ENCODE results near the gene DAGLB. TPM values are rescaled to one million over a fixed set of nuclear protein-coding genes. Genes with fewer than 3 reads are reported as not detected.

DAGLB gene
- total RNA-seq, 2 donors from 2014 or later: 9.7 to 20.4 TPM

DNA sequence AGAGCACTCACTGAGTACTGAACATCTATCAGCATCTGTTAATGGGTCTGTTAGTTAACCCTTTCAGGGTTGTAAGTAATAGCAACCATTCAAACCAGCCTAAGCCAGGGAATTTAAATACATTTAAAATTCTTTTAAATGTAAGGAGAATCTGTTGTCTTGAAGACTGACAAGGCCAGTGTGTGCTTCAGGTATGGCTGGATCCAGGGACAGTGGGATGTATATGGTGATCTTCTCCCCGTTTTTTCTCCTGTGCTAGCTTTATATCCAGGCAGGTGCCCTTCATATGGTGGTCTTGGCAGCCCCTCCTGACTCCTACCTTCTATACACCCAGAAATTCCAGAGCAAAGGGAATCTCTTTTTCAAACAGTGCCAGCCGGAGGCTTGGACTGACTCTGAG is 46.6 kb upstream of the DAGLB start:
- intact Hi-C loops (cut with DNase I): no loop called here
- TF ChIP-seq POLR2A (IDR thresholded peaks at IDR 0.05) (no peak), POLR2AphosphoS5 (IDR thresholded peaks at IDR 0.05) (no peak)
- TF ChIP-seq, protein P1, sequence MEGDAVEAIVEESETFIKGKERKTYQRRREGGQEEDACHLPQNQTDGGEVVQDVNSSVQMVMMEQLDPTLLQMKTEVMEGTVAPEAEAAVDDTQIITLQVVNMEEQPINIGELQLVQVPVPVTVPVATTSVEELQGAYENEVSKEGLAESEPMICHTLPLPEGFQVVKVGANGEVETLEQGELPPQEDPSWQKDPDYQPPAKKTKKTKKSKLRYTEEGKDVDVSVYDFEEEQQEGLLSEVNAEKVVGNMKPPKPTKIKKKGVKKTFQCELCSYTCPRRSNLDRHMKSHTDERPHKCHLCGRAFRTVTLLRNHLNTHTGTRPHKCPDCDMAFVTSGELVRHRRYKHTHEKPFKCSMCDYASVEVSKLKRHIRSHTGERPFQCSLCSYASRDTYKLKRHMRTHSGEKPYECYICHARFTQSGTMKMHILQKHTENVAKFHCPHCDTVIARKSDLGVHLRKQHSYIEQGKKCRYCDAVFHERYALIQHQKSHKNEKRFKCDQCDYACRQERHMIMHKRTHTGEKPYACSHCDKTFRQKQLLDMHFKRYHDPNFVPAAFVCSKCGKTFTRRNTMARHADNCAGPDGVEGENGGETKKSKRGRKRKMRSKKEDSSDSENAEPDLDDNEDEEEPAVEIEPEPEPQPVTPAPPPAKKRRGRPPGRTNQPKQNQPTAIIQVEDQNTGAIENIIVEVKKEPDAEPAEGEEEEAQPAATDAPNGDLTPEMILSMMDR (IDR thresholded peaks at IDR 0.05): no peak
- no peaks in the 10 kb centered on the region for H3K36me3 ChIP-seq
- no peak for DNase-seq (ENCODE audit: low spot score)
- no peaks in the 10 kb centered on the region for H3K4me1 ChIP-seq (replicated peaks)
- H3K4me3 ChIP-seq: no peak overlapping the region
- WGBS: 84% methylated on average over 2 of the region's 2 CpGs
- no peaks in the 10 kb centered on the region for H3K27me3 ChIP-seq (replicated peaks; ENCODE audit: insufficient read depth)
- no peaks in the 10 kb centered on the region for H3K9me3 ChIP-seq
- no peak overlapping the region for H3K27ac ChIP-seq

DNA sequence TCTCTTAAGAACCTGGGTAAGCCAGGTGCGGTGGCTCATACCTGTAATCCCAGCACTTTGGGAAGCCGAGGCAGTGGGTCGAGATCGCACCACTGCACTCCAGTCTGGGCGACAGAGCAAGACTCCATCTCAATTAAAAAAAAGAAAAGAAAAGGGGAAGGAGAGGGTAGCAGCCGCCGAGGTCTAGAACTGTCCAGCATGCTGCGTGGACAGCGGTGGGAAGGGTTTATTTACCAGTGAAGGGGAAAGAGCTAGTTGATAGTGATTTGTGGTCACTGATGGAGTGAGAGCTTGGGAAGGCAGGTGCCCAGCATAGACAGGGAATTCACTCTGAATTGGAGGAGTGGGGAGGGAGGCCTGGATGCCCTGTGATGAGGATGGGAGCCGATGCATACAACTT is 43.4 kb upstream of the DAGLB start:
- Histone ChIP-seq H3K4me1 (replicated peaks) (no peaks in the 10 kb centered on the region), H3K36me3 (no peaks in the 10 kb centered on the region), H3K27ac (no peak overlapping the region), H3K4me3 (no peak overlapping the region), H3K27me3 (replicated peaks; ENCODE audit: insufficient read depth) (no peaks in the 10 kb centered on the region), H3K9me3 (no peaks in the 10 kb centered on the region)
- WGBS: 80% methylated on average over 10 of the region's 10 CpGs
- TF ChIP-seq POLR2AphosphoS5 (IDR thresholded peaks at IDR 0.05) (no peak), POLR2A (IDR thresholded peaks at IDR 0.05) (no peak)
- TF ChIP-seq, protein P1 (IDR thresholded peaks at IDR 0.05): no peak
- intact Hi-C loops (cut with DNase I): no loop called here
- no peak for DNase-seq (ENCODE audit: low spot score)

DNA sequence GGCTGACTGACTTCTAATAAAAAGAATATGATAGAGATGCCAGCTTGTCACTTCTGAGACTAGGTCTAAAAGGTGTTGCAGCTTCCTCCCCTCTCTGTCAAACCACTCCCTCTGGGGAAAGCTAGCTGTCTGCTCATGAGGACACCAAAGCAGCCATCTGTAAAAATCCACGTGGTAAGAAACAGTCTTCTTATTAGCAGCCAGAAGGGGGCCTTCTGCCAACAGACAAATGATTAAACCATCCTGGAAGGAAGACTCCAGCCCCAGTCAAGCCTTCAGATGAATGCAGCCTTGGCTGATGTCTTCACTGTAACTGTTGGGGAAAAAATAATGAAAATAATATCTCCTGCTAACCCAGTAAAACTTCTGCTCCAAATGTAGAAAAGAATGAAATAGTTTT is 41.9 kb upstream of the DAGLB start:
- intact Hi-C loops (cut with DNase I): no loop called here
- Histone ChIP-seq H3K27ac (no peak overlapping the region), H3K9me3 (no peaks in the 10 kb centered on the region), H3K4me1 (replicated peaks) (no peaks in the 10 kb centered on the region), H3K36me3 (no peaks in the 10 kb centered on the region), H3K4me3 (no peak overlapping the region), H3K27me3 (replicated peaks; ENCODE audit: insufficient read depth) (no peaks in the 10 kb centered on the region)
- TF ChIP-seq, protein P1 (IDR thresholded peaks at IDR 0.05): no peak
- TF ChIP-seq POLR2AphosphoS5 (IDR thresholded peaks at IDR 0.05): no peak
- TF ChIP-seq POLR2A (IDR thresholded peaks at IDR 0.05): no peak
- 40% methylated on average over 1 of the region's 1 CpG for WGBS
- no peak for DNase-seq (ENCODE audit: low spot score)

DNA sequence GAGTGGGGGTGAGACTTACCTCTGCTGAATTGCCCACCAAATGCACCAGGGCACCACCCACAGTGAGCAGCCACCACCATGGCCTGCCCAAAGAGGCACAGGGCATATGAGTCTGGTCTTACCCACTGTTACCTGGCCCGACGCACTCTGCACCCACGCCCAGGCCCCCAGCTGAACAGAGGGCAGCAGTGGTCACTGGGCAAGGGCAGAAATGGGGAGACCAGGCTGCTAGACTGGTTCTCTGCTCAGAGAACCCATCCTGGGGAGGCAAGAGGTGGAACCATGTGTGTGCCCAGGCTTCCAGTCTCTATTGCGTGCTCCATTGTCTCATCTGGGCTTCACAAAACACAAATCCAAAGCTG is 39.4 kb upstream of the DAGLB start:
- Histone ChIP-seq H3K36me3 (no peaks in the 10 kb centered on the region), H3K4me1 (replicated peaks) (no peaks in the 10 kb centered on the region), H3K4me3 (no peak overlapping the region), H3K27me3 (replicated peaks; ENCODE audit: insufficient read depth) (no peaks in the 10 kb centered on the region), H3K27ac (no peak overlapping the region), H3K9me3 (no peaks in the 10 kb centered on the region)
- intact Hi-C loops (cut with DNase I): no loop called here
- 96% methylated on average over 4 of the region's 4 CpGs for WGBS
- TF ChIP-seq, protein P1 (IDR thresholded peaks at IDR 0.05): no peak
- TF ChIP-seq POLR2A (IDR thresholded peaks at IDR 0.05) (no peak), POLR2AphosphoS5 (IDR thresholded peaks at IDR 0.05) (no peak)
- DNase-seq (ENCODE audit: low spot score): no peak

DNA sequence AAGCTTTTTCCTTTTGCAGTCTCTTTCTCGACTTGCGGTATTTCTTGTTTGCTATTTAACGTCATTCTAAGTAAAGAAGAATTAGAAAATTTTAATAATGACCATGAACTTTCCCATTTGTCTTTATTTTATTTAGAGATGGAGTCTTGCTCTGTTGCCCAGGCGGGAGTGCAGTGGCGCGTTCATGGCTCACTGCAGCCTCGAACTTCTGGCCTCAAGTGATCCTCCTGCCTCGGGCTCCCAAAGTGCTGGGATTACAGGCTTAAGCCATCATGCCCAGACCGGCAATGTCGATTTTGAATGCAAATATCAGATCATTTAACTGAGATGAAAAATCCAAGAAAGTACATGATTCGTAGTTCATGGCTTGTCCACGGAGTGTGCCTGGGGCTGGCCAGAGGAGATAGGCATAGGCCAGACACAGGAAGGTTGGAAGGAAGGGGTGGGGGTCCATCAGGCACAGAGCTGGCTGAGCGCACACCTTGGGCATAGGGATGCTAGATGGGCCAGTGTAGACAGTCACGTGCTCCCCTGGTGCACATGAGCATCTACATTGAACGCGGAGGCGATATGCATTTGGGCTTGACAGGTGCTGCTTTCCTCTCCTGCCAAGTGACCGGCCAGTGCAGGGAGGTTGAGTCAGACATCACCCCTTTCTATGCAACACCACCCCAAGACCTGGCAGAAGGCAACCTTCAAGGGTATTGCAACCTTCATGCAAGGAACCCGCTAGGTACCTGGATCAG is 38.9 kb upstream of the DAGLB start:
- no peak for DNase-seq (ENCODE audit: low spot score)
- WGBS: 91% methylated on average over 19 of the region's 19 CpGs
- no peaks in the 10 kb centered on the region for H3K9me3 ChIP-seq
- H3K4me3 ChIP-seq: no peak overlapping the region
- no peak overlapping the region for H3K27ac ChIP-seq
- no peak for TF ChIP-seq POLR2AphosphoS5 (IDR thresholded peaks at IDR 0.05)
- H3K36me3 ChIP-seq: no peaks in the 10 kb centered on the region
- intact Hi-C loops (cut with DNase I): no loop called here
- H3K27me3 ChIP-seq (replicated peaks; ENCODE audit: insufficient read depth): no peaks in the 10 kb centered on the region
- no peaks in the 10 kb centered on the region for H3K4me1 ChIP-seq (replicated peaks)

All from prostate gland (tissue), 2 donors.